Measurements from ENCODE around the gene SPAG16.

DNA sequence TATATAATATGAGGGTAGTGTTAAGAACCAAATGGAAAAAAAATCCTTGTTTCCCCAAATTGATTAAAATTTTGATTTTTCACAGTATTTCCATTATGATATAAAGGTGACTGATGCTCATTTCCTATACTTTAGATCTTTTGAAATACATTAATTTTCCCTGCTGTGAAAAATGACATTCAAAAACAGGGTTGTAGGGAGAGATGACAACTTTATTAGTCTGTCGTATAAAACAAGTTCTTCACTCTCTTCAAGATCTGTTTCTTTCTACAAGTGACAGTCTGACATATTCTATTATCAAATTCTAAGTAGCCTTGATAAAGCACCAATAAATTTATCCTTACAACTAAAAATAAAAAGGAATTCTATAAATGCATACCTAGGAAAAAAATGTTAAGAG lies 1081.3 kb downstream of the SPAG16 start:
- TF ChIP-seq EZH2 (IDR thresholded peaks at IDR 0.05) (no peak), POLR2AphosphoS5 (IDR thresholded peaks at IDR 0.05; ENCODE audit: borderline replicate concordance, low read depth, low read length) (no peak), FOXP2 (optimal IDR thresholded peaks at IDR 0.05; ENCODE audit: control extremely low read depth, extremely low read length, insufficient read depth) (no peak)
